GM19455 (cell line): Measurements from ENCODE around the gene KREMEN1.

Experiments used
- ATAC-seq: cut with Tn5 transposase; IDR thresholded peaks from one replicate; pipeline ENCODE4 v1.9.1; 2021; ENCODE audit not compliant: unreplicated experiment

KREMEN1 gene

DNA sequence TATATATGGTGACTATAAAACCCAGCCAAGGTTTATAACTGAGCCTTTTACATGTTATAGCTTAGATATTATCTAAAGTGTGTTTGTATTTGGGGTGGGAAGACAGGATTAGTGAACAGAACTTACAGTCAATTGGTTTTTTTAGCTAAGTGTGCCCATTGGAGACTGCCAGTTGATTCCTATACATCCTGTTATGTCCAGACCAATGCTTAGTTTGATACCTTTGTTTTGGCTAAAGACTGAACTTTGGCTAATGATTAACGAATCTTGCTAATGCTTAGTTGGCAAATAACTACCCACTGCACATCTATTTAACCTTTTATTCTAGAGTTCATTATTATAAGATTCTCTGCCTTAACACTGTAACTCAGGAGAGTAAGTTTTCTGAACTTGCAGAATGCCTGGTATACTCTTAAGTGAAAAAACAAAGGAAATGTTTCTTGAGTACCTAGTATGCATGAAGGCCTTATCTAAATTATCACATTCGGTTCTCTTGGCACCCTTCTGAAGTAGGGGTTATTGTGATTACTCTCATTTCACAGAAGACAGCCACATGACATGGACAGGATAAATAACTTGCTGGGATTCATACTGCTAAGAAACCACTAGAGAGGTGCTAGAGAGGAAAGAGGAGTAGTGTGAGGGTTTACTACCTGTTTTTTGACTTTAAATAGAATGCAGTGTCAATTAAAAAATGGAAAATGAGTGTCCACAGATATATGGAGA lies 54.0 kb downstream of the KREMEN1 start:
- no peak for ATAC-seq

DNA sequence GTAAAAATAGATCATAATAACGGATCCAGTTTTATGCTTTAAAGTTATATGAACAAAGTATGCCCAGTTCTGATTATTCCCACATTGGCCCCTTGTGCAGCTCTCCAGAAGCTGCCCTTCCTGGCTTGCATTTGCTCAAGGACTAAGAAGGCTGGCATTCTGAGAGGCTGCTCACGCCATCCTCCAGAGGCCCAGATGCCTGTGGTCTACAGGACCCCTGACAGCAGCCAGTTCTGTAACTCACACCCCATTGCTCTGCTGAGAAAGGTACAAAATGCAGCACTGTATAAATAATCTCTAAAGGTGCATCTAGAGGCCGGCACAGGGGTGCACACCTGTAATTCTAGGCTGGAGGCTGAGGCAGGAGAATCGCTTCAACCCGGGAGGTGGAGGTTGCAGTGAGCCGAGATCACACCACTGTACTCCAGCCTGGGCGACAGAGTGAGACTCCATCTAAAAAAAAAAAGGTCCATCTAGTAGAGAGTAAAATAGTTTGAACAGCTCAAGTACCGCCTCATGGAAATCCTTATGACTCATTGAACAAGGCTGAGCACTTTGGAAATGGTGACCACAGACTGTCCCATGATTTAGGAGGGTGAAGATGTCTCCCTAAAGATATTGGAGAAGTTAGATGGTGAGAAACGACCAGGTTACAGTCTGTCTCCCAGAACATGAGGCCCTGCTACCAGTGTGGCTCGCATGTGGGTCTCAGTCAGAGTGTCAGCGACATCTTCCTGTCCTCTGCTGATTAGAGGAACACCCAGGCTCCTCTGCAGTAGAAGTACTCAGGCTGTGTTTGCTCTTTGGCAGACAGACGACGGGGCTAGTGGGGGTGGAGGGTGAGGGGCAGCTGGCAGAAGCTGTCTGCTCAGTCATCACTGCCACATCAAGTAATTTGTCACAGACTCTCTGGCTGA lies 56.3 kb downstream of the KREMEN1 start:
- ATAC-seq: no peak

DNA sequence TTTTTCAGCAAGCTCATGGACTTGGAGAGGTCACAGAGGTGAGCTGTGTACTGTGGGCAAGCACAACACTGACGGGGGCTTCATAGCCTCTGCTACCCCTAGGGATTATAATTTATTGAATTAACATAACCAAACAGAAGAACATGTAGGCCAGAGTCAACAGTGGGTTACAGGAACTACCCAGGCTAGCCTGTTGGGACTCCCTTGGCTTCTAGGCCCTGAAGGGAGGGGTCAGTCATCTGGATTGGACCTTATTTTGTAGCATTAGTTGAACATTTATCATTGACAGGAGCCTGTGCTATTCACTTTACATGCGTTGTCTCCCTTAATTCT lies 56.9 kb downstream of the KREMEN1 start:
- no peak for ATAC-seq

DNA sequence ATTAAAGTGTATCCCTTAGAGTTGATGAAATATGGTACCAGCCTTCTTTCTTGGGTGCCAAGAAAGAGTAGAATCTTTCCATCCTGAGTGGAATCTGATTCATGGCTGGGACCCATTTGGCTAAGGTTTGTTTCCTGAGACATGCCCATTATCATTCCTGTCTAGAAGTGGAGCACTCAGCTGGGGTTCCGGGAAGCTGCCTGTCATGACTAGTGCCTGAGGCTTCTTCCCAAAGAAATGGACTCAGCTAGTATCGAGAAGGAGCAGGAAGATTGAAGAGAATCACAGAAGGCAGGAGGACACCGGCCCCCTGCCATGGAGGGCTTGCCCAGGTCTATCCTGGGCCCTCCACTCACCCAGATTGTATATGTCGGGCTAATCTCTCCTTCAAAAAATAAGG lies 57.6 kb downstream of the KREMEN1 start:
- ATAC-seq: no peak

DNA sequence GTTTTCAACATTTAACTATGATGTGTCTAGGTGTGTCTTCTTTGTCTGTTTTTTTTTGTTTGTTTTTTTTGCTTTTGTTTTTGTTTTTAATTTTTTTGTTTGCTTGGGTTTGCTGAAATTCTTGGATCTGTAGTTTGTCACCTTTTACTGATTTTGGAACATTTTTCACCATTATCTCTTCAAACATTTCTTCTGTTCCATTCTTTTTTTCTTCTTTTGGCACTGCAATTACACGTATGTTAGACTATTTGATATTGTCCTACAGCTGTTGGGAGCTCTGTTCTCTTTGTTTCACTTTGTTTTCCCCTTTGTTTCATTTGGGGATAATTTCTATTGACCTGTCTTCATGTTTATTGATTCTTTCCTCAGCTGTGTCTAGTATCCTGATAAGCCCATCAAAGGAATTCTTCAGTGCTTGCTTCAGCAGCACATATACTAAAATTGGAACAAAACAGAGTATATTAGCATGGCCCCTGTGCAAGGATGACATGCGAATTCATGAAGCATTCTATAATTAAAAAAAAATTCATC lies 60.8 kb downstream of the KREMEN1 start:
- no peak for ATAC-seq

DNA sequence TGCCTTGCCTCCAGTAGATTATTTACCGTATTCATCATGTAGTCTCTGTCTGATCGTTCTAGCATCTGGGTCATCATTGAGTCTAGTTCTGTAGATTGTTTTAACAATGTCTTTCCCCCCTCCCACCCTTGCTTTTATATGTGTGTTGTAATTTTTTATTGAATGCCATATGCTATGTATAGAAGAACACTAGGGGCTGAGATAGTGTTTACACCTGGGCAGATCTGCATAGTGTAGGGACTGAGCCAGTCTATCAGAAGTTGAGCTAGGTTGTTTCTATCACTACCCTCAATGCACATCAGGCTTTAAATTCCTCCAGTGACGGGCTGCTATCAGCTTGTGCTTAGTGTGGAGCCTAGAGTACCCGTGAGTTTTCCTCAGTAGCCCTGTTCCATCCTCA lies 61.6 kb downstream of the KREMEN1 start:
- no peak for ATAC-seq

DNA sequence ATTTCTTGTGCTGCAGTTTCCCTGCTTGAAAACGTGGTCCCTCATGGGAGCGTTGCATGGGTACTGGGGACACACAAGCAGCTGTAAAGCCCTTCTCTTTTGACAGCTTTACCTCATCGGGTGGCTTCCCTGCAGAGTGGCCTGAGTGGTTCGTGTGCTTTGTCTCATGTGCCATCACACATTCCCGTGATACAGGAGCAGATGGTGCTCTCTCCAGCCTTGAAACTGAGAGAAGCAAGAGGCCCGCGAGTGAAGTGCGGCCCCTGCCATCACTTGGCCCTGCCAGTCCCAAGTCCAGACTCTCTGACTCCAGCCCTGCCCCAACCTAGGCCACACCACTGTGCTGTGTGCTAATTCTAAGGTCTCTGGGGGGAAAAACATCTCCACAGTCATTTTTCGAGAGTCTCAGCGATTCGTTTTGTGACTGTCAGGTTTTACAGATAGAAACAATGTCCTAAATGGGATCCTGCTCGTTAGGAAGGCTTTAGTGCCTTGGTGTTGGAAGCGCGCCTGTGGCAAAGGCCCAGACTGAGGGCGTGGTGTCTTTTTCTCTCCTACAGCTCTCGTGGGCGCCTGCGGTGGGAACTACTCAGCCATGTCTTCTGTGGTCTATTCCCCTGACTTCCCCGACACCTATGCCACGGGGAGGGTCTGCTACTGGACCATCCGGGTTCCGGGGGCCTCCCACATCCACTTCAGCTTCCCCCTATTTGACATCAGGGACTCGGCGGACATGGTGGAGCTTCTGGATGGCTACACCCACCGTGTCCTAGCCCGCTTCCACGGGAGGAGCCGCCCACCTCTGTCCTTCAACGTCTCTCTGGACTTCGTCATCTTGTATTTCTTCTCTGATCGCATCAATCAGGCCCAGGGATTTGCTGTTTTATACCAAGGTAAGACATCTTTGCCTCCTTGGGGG lies 64.2 kb downstream of the KREMEN1 start:
- no peak for ATAC-seq

DNA sequence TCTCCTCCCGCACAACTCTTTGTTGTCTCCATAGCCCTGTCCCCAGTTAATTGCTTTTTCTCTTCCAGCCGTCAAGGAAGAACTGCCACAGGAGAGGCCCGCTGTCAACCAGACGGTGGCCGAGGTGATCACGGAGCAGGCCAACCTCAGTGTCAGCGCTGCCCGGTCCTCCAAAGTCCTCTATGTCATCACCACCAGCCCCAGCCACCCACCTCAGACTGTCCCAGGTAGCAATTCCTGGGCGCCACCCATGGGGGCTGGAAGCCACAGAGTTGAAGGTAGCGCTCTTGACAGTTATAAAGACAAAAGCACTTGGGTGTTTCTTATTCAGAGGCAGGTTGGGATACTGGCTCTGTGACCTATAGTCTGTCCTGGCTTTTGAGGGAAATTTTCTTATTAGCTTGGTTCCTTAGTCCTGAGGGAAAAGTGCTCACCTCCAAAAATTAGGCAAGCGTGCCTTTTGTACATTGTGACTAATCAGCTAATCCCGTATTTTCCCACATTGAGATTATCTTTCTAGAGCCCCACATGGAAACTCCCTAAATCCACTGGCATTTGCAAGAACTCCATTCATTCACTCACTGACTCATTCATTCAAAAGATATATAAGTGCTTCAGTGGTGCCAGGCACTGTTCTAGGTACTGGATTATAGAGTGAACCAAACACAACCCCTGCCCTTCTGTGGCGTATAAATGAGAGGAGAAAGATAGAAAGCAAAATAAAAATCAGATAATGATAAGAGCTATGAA lies 65.9 kb downstream of the KREMEN1 start:
- no peak for ATAC-seq

DNA sequence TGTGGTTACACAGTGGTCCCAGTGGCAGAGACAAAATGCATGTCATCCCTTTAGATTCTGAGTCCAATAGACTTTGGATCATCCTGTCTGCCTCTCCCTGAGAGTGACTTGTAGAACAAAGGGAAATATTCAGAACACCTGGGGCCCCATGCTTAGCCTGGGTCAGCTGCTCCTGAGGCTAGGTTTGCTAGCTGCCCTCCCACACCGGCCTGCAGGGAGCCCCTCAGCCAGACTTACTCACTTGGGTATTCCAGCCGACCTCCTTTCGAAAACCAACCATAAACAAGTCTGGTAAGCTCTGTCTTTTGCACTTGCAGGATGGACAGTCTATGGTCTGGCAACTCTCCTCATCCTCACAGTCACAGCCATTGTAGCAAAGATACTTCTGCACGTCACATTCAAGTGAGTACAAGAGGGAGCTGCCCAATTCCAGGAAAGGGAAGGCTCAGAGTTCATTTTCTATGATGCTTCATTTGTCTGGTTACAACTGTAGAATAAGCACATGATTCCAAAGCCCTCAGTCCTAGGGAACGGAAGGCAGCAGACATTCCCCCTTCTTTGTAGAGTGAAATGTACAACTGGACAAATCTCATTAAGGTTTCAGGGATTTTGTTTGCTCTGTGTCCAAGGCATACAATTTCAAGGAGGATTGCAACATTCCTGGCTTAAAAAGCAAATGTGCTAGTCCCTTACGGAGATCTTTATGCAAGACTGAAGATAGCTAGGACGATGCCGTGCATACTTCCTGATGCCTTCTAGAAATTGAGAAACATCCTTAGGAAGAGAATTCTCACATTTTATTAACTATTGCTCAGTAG lies 67.3 kb downstream of the KREMEN1 start:
- ATAC-seq: no peak

DNA sequence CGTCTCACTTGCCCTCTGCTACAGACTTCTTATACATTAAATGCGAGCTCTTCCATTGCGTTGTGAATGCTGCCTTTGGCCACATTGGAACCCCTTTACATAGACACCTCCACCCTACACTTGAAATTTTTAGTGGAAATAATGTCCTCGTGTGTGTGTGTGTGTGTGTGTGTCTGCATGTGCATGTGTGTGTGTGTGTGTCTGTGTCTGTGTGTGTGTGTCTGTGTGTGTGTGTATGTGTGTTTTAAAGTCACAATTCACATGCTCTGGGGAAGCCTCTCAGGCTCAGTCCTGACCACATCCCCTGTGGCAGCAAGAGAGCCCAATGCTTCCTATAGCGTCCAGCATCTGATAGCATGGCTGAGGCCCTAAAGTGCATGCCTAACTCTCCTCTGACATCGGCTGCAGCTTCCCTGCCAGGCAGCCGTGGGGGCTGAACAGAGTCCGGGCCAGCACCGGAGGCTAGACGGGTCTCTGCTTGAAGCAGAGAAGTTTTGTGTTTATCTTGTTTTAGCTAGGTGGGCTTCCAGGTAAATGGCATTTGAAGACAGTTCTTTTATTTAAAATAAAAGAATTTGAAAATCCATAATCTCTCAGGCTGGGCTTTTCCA lies 68.3 kb downstream of the KREMEN1 start:
- ATAC-seq: no peak

DNA sequence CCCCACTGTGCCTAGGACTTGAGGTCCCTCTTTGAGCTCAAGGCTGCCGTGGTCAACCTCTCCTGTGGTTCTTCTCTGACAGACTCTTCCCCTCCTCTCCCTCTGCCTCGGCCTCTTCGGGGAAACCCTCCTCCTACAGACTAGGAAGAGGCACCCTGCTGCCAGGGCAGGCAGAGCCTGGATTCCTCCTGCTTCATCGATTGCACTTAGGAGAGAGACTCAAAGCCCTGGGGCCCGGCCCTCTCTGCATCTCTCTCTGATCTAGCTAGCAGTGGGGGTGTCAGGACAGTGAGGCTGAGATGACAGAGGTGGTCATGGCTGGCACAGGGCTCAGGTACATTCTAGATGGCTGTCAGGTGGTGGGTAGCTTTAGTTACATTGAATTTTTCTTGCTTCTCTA lies 69.3 kb downstream of the KREMEN1 start:
- no peak for ATAC-seq

DNA sequence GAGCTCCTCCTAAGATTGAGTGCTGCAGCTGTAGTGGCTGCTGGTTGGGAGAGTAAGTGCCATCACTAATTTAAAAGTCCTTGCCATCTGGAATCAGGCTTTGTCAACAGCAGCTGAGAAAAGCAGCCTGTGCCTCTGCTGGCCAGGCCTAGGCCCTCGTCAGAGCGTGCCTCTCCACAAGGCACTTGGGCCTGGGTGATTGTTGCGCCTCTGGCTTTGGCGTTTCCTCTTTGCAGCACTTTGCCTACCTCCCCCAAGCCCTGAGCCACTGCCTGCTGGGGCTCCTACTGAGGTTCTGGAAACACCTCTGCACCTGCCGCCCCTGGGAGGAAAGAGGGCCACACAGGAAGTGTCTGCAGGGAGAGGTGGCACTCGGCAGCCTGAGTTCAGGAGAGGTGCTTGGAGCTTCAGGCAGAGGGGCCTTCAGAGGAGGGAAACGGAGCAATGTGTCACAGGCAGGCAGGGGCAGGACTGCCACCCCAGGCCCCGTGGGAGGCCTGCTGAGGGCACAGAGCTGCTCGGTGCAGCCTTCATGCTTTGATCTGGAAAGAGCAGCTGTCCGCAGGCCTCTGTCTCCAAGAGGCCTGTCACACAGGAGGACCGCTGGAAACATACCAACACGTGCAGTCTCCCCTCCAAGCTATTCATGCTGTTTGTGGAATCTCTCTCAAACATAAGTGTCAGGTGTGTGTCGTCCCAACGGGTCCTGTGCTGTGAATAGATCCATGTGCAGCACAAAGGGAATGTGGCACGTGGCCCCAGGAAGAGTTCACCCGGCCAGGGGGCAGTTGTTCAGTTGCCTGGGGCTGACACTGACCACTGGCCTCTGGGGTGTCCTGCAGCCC lies 71.3 kb downstream of the KREMEN1 start:
- ATAC-seq: no peak

DNA sequence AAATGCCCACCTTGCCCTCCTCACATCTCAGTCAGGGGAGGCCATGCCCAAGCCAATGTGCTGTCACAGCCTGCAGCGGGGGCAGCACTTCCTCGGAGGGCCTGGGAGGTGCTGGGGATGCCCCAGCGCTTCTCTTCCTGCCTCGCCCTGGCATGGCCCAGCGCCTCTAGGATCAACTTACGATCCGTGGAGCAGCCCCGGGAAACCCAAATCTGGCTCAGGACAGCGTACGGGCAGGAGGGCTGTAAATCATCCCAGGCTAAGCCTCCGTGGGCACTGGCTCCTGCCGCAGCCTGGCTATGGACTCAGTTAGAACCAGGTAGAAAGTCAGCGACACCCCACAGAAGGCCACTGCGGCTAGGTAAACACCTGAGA lies 71.9 kb downstream of the KREMEN1 start:
- ATAC-seq: no peak

DNA sequence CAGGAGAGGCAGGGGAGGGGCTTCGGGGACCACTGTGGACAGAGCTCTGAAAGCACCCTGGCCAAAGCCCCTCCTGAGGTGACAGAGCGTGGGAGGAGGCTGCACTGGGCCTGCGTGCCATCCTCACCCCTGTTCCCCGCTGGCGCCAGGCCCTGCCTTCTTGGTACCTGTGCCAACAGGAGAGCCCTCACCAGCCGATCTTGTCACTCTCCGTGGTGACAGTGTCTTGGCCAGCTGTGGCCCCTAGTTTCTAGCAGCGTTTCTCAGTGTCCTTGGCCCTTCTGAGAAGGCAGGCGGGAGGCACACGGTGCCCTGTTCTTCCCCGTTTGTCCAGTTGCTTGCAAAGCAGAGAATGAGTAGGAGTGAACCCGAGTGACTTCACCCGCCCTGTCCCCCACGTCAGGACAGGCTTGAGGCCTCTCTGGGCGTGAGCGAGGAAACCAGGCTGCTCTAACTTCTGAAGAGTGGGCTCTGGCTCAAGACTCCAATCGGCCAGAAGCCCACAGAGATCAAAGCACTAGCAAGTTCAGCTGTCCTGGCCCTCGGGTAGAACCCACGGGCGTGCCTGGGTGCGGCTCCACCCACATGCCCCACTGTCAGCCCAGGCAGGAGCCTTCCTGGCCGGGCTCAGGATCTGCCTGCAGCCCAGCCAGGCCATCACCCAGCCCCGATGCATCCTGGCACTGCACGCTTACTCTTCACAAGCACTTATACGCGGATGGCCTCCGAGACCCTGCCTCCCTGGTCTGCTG lies 72.7 kb downstream of the KREMEN1 start:
- no peak for ATAC-seq

DNA sequence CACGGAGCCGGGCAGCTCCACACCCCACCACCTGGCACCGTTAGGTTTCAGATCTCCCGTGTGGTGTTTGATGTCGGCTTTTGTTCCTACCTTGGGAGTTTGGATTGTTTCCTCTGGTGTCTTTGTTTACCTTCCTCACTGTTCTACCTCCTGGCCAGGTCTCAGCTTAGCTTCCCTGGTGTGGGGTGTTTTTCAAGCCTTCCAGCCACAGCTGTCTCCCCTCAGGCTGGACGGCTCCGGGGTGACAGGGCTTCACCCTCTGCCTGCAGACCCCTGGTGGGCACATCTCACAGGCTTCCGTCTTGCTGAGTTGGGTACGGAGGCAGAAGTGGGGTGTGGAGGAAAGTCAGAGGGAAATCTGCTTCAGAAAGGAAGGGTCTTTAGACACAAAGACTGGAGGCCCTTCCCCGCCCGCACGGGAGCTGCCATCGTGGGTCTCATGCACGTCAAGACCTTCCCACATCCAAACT lies 73.3 kb downstream of the KREMEN1 start:
- no peak for ATAC-seq

DNA sequence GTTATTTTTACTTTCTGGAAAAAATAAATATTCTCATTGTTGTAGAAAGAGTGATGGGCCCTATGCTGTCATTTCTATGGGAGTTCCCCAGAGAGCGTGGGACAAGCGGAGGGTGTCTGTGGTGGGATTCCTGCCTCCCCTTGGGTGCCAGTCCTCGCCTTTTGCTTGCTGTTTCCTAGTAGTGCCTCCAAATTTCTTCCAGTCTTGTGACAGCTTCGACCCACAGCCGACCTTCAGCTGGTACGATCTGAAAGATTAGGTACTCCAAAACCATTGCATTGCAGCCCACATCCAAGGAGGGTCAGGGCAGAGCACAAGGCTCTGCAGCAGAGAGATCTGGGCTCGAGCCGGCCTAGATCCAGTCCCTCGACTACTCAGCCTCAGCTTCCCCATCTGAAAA lies 73.9 kb downstream of the KREMEN1 start:
- ATAC-seq: no peak

DNA sequence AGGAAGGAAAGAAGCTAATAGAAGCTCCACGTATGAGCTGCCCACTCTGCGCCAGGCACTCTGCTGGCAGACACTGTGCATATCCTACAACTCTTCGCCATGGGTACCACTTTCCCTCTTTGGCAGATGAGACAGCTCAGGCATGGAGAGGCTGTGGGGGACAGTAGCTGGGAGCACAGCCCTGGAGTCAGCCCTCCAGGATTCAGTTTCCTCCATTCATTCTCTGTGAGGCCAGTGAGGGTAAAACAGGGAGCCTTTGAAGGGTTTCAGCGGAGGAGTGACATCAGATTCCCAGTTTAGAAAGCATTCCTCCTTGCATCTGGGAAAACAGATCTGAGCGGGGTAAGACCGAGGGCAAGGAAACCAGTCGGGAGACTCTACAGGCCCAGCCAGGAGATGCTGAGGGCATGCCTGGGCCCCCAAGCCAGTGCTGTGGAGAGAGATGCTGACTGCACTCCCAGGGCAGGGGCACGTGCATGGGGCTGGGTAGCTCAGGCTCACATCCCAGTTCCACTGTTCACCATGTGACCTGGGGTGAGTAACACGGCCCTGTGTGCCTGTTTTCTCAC lies 74.6 kb downstream of the KREMEN1 start:
- no peak for ATAC-seq
